GM12878 (cell line): Measurements from ENCODE around the gene C1QTNF1.

Experiments
- EZH2 ChIP-seq: IDR thresholded peaks from 2 replicates; pipeline ENCODE4 v1.6.1; 2012; ENCODE audit warnings: low read depth, mild to moderate bottlenecking, control low read depth, inconsistent platforms, low read length, borderline replicate concordance; ENCODE audit not compliant: control insufficient read depth
- FOXM1 ChIP-seq: IDR thresholded peaks from 2 replicates; pipeline ENCODE4 v1.6.1; 2012; ENCODE audit warnings: low read depth, mild to moderate bottlenecking, inconsistent platforms, low read length, moderate library complexity
- STAT3 ChIP-seq: IDR thresholded peaks from 2 replicates; pipeline ENCODE4 v1.6.1; 2011; ENCODE audit warnings: low read depth, low read length, improper control_type of control experiment
- TAF1 ChIP-seq: IDR thresholded peaks from 2 replicates; pipeline ENCODE4 v1.6.1; 2011; ENCODE audit warnings: mild to moderate bottlenecking, low read depth, low read length, borderline replicate concordance
- ZNF274 ChIP-seq: IDR thresholded peaks from one replicate; pipeline ENCODE4 v1.8.0; 2011; ENCODE audit not compliant: insufficient read length, insufficient read depth
- TF ChIP-seq, protein P1 (sequence below), 3 experiments: IDR thresholded peaks in 2 of 3; conservative IDR thresholded peaks in 1 of 3; 2 replicates each; pipeline ENCODE4 v1.5.1; 2011; ENCODE audit warnings: low read depth in 3 of 3, low read length in 3 of 3, mild to moderate bottlenecking in 3 of 3, control low read depth in 2 of 3, moderate library complexity in 2 of 3, inconsistent platforms in 1 of 3, mixed read lengths in 1 of 3; ENCODE audit not compliant: control insufficient read depth in 2 of 3, insufficient read depth in 1 of 3; ENCODE audit errors: extremely low read depth in 1 of 3

DNA sequence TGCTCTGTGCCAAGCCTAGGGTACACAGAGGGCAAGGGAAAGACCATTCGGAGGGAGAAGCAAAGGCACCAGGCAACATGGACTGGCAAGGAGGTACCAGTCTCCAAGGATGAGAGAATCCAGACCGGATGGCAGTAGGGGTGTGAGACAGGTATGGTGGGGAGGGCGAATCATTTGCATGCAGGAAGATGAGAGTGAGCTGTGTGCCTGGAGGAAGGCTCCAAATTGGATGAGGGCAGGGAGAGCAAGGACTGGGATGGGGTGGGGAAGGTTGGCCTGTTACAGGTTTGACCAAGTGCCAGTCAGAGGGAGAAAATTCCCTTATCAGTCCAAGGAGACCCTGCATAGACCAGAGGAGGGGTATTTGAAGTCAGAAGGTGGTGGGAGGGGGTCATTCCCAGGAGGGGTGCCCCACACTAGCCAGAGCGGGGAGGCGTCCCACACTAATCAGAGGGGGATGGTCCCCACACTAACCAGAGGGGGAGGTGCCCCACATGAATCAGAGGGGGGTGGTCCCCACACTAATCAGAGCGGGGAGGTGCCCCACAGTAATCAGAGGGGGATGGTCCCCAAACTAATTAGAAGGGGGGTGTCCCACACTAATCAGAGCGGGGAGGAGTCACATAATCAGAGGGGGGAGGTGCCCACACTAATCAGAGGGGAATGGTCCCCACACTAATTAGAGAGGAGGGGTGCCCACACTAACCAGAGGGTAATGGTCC, 15.1 kb upstream of the C1QTNF1 start:
- TF ChIP-seq, protein P1, sequence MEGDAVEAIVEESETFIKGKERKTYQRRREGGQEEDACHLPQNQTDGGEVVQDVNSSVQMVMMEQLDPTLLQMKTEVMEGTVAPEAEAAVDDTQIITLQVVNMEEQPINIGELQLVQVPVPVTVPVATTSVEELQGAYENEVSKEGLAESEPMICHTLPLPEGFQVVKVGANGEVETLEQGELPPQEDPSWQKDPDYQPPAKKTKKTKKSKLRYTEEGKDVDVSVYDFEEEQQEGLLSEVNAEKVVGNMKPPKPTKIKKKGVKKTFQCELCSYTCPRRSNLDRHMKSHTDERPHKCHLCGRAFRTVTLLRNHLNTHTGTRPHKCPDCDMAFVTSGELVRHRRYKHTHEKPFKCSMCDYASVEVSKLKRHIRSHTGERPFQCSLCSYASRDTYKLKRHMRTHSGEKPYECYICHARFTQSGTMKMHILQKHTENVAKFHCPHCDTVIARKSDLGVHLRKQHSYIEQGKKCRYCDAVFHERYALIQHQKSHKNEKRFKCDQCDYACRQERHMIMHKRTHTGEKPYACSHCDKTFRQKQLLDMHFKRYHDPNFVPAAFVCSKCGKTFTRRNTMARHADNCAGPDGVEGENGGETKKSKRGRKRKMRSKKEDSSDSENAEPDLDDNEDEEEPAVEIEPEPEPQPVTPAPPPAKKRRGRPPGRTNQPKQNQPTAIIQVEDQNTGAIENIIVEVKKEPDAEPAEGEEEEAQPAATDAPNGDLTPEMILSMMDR (IDR thresholded peaks at IDR 0.05 in 2 of 3, conservative IDR thresholded peaks at IDR 0.05 in 1 of 3; ENCODE audit: control insufficient read depth in 2 of 3, extremely low read depth in 1 of 3, insufficient read depth in 1 of 3, low read depth in 3 of 3, low read length in 3 of 3), result no peak
- TF ChIP-seq ZNF274 (no peak), EZH2 (no peak), TAF1 (no peak), FOXM1 (no peak), STAT3 (no peak)
